ENCODE data around the gene DDX41.

DNA sequence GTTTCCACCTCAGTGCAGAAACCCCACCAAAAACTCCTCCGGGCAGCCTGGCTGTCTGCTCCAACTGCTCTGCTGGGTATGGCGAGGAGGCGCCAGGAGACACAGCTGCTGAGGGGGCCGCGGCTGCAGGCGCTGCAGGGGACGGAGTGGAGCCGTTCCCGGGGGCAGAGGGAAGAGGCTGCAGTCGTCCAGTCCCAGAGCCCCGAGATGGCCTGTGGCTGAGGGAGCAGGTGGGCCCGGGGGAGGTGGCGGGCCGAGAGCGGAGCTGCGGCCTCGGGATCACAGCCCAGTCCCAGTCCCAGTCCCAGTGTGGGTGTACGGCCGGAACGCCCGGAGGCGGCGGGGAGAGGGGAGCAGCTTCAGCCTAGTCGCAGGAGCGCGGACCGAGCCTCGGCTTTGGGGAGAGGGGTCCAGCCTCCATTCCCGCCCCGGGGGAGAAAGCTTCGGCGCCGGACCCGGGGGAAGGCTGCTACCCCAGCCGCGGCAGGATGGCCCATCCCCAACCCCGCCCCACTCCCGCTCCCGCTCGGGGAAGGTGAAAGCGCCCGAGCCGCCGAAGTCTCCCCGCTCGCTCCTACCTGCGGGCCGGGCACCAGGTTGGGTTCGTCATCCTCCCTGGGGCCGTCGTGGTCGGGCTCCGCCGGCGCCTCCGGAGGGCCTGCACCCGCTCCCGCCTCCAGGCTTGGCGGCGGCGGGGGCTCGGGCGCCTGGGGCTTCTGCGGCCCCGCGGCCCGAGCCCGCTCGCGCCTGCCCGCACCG is 37.1 kb upstream of the DDX41 start:
- TF ChIP-seq EZH2 (IDR thresholded peaks at IDR 0.05; ENCODE audit: low read length, missing control alignments) (no peak), CTCF (conservative IDR thresholded peaks at IDR 0.05 in 1 of 2, IDR thresholded peaks at IDR 0.05 in 1 of 2; ENCODE audit: low read depth in 1 of 2, low read length in 2 of 2) (no peak)

All from fibroblast of lung (primary cell).